Glutamatergic neuron (in vitro differentiated cells): ENCODE measurements around the gene RNU6-8. TPM values are rescaled to one million over a fixed set of nuclear protein-coding genes. Genes with fewer than 3 reads are reported as not detected.

Experiments used
- DNase-seq: peaks from one replicate; pipeline ENCODE4 v3.0.0; 2022
- H3K27ac Mint-ChIP-seq: one replicate; pipeline ENCODE4 v1.8.0; 2020; ENCODE audit warnings: mild to moderate bottlenecking, mixed read lengths, inconsistent platforms; ENCODE audit not compliant: unreplicated experiment
- H3K27me3 Mint-ChIP-seq: one replicate; pipeline ENCODE4 v1.8.0; 2020; ENCODE audit warnings: mild to moderate bottlenecking, moderate library complexity, mixed read lengths, inconsistent platforms; ENCODE audit not compliant: unreplicated experiment
- H3K36me3 Mint-ChIP-seq: one replicate; pipeline ENCODE4 v1.8.0; 2020; ENCODE audit warnings: mild to moderate bottlenecking, mixed read lengths, inconsistent platforms; ENCODE audit not compliant: unreplicated experiment
- H3K4me1 Mint-ChIP-seq: one replicate; pipeline ENCODE4 v1.8.0; 2020; ENCODE audit warnings: mild to moderate bottlenecking, low read depth, mixed read lengths, inconsistent platforms; ENCODE audit not compliant: unreplicated experiment
- H3K4me3 Mint-ChIP-seq: one replicate; pipeline ENCODE4 v1.8.0; 2020; ENCODE audit warnings: mild to moderate bottlenecking, mixed read lengths, inconsistent platforms; ENCODE audit not compliant: unreplicated experiment
- H3K9me3 Mint-ChIP-seq: one replicate; pipeline ENCODE4 v1.8.0; 2020; ENCODE audit warnings: mild to moderate bottlenecking, moderate library complexity, mixed read lengths, inconsistent platforms; ENCODE audit not compliant: unreplicated experiment
- total RNA-seq: library from RNA; stranded (reverse); fragmentation: NEBNext Ultra II Directional; extraction: Animal tissue kit (Norgen Biotek cat#: 25700); gene quantifications from one replicate; pipeline ENCODE4 v1.2.1, GENCODE V29; 2021; ENCODE audit not compliant: unreplicated experiment
- TF ChIP-seq, protein P1 (sequence below): fragments of 200-600 bp; sonication (generic); IDR thresholded peaks from one replicate; pipeline ENCODE4 v1.5.0; 2021; ENCODE audit not compliant: partially characterized antibody, unreplicated experiment

RNU6-8 gene
- total RNA-seq, 1 donor from 2014 or later: not detected

DNA sequence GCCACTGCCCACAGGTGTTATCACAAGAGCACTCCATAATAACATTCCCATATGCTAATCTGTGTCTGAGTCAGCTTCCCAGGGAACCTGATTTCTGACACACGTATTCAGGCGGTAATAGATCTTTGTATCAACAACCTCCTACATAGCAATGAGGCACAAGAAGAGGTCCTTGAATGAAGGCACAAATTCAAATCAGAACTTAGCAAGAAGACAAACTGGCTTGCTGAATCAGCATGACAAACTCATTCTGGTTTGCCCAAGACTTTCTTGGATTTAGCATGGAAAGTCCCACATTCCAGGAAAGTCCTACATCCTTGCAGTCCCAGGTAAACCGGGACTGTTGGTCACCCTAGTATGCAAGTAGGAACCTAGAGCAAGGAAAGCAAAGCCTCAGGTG, 35.2 kb downstream of the RNU6-8 start:
- Mint-ChIP-seq H3K27ac (no peak overlapping the region), H3K4me3 (no peak overlapping the region), H3K4me1 (no peaks in the 10 kb centered on the region), H3K9me3 (peaks cover 1% of the 10 kb centered on the region), H3K27me3 (peaks cover 2% of the 10 kb centered on the region), H3K36me3 (no peaks in the 10 kb centered on the region)
- TF ChIP-seq, protein P1, sequence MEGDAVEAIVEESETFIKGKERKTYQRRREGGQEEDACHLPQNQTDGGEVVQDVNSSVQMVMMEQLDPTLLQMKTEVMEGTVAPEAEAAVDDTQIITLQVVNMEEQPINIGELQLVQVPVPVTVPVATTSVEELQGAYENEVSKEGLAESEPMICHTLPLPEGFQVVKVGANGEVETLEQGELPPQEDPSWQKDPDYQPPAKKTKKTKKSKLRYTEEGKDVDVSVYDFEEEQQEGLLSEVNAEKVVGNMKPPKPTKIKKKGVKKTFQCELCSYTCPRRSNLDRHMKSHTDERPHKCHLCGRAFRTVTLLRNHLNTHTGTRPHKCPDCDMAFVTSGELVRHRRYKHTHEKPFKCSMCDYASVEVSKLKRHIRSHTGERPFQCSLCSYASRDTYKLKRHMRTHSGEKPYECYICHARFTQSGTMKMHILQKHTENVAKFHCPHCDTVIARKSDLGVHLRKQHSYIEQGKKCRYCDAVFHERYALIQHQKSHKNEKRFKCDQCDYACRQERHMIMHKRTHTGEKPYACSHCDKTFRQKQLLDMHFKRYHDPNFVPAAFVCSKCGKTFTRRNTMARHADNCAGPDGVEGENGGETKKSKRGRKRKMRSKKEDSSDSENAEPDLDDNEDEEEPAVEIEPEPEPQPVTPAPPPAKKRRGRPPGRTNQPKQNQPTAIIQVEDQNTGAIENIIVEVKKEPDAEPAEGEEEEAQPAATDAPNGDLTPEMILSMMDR: no peak
- DNase-seq: no peak

DNA sequence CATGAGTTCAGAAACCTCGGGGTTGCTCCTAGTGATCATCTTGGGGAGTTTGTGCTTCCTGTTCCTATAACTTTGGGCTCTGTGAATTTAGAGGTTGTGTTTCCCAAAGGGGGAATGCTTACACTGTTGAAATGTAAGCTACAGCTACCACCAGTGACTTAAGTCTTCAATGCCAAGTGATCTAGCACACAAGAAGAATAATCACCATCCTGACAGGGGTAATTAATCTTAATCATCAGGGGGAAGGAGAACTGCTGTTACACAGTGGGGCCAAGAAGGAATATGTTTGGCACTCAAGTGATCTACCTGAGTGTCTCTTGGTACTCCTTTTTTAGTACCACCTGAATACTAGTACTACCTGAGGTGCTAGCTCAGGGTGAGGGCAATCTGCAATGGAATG, 36.1 kb downstream of the RNU6-8 start:
- Mint-ChIP-seq H3K4me3 (no peak overlapping the region), H3K4me1 (no peaks in the 10 kb centered on the region), H3K27me3 (peaks cover 2% of the 10 kb centered on the region), H3K9me3 (peaks cover 1% of the 10 kb centered on the region), H3K27ac (no peak overlapping the region), H3K36me3 (no peaks in the 10 kb centered on the region)
- TF ChIP-seq, protein P1: no peak
- no peak for DNase-seq

DNA sequence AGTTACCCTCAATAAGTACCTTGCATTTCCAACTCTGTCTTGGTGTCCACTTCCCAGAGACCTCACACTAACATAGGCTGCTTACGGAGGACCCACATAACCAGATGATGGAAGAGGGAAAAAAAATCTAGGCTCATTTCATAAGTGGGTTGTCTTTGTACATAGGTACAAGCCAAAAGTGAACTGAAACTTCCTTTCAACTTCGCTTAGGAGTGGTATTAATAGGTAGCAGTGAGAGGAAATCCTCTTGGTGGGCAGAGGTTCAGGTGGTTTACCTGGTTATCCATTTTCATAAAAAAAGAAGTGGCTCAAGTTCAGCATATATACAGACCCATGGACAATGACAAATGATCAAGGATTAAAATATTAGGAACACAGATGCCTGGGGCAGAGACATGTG, 37.0 kb downstream of the RNU6-8 start:
- Mint-ChIP-seq H3K4me3 (no peak overlapping the region), H3K27ac (no peak overlapping the region), H3K27me3 (peaks cover 2% of the 10 kb centered on the region), H3K36me3 (no peaks in the 10 kb centered on the region), H3K4me1 (no peaks in the 10 kb centered on the region), H3K9me3 (peaks cover 1% of the 10 kb centered on the region)
- TF ChIP-seq, protein P1: no peak
- no peak for DNase-seq

Other genes with a start within 250 kb of the RNU6-8 start
- gene ARHGAP5, start 126.0 kb downstream of the RNU6-8 start, total RNA-seq: 73.8 TPM
- not detected for gene RNU6-7, start 1.2 kb downstream of the RNU6-8 start, total RNA-seq
- 600 TPM for gene AKAP6, start 126.0 kb upstream of the RNU6-8 start, total RNA-seq